ENCODE data around the gene BAAT. TPM values are rescaled to one million over a fixed set of nuclear protein-coding genes. Genes with fewer than 3 reads are reported as not detected.
A peak's percentile ranks its signal among the peaks of the same experiment; 100 is the strongest.

Gene BAAT
- total RNA-seq, 1 donor from 2014 or later, result 459 TPM

- no peak for DNase-seq (ENCODE audit: low spot score)
- ATAC-seq, result peak; percentile 38
Measured at GRCh38 chr9:101324245-101324804, 60.5 kb downstream of the BAAT start.

GRCh38 chr9:101323129-101323528 is 61.7 kb downstream of the BAAT start:
- no peak for DNase-seq (ENCODE audit: low spot score)
- no peak for ATAC-seq

DNA sequence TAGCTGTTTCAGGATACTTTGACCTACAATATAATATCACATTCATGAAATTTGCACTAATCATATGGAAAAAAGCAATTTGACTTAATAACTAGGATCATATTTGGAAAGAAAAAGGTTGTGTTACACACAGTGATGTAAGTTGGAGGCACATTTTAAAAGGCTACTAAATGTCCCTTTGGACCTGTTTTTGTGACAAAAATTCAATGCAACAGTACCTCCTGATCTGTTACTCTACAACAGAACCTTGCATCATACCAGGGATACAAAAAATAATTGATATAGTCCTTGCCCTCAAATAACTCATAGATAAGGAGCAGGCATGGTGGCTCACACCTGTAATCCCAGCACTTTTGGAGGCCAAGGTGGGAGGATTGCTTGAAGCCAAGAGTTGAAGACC is 67.1 kb downstream of the BAAT start:
- DNase-seq (ENCODE audit: low spot score), result no peak
- peak; percentile 37 for ATAC-seq

- peak; percentile 9 for ATAC-seq
- DNase-seq (ENCODE audit: low spot score), result no peak
Measured at GRCh38 chr9:101315112-101315450, 69.7 kb downstream of the BAAT start.

DNA sequence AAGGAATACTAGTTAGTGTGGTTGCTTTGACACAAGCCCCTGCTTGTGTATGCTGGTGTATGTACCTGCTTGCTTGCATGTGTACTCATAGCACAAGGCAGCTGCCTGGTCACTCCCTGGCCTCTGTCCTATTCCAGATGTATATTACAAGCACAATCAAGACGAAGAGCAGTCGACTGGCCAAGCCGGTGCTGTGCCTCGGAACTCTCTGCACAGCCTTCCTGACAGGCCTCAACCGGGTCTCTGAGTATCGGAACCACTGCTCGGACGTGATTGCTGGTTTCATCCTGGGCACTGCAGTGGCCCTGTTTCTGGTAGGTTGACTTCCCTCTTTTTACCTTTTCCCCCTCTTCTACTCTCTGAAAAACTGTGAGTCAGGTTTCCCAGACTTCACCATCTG is 72.1 kb downstream of the BAAT start:
- no peak for ATAC-seq

GRCh38 chr9:101311758-101312420 is 72.9 kb downstream of the BAAT start:
- peak; percentile 71 for ATAC-seq
- DNase-seq (ENCODE audit: low spot score), result no peak

More for the DNA sequence above, 72.1 kb downstream of the BAAT start:
- DNase-seq (ENCODE audit: low spot score), result no peak

GRCh38 chr9:101311191-101311590 is 73.6 kb downstream of the BAAT start:
- ATAC-seq, result no peak
- DNase-seq (ENCODE audit: low spot score), result no peak

Other genes starting within 250 kb of the BAAT start
- gene MRPL50, start 13.6 kb upstream of the BAAT start, total RNA-seq, result 5.1 TPM
- gene ZNF189, start 13.8 kb upstream of the BAAT start, total RNA-seq, result 8.3 TPM
- 4,002 TPM for gene ALDOB, start 50.8 kb upstream of the BAAT start, total RNA-seq
- 17.4 TPM for gene RNF20, start 148.8 kb upstream of the BAAT start, total RNA-seq
- not detected for gene PPP3R2, start 210.0 kb upstream of the BAAT start, total RNA-seq